Smooth muscle cell (in vitro differentiated cells): ENCODE measurements around the gene COL9A3. TPM values are rescaled to one million over a fixed set of nuclear protein-coding genes. Genes with fewer than 3 reads are reported as not detected.

ENCODE experiments used
- DNase-seq: peaks from one replicate; lab custom pipeline; 2025; ENCODE audit not compliant: unreplicated experiment; lab: John Stamatoyannopoulos, UW
- H2AFZ ChIP-seq: fragments of 200-600 bp; sonication (generic); 2 replicates; pipeline ENCODE4 v1.6.0; 2016; ENCODE audit warnings: antibody characterized with exemption, low read depth, mild to moderate bottlenecking
- H3F3A ChIP-seq: fragments of 200-600 bp; sonication (generic); 2 replicates; pipeline ENCODE4 v1.6.0; 2017; ENCODE audit warnings: antibody characterized with exemption, low read depth
- H3K27ac ChIP-seq: fragments of 200-600 bp; sonication (generic); 2 replicates; pipeline ENCODE4 v1.5.1; 2016; ENCODE audit warnings: low read depth, mild to moderate bottlenecking
- H3K27me3 ChIP-seq: fragments of 200-600 bp; sonication (generic); 2 replicates; pipeline ENCODE4 v1.6.1; 2016; ENCODE audit warnings: low read depth, mild to moderate bottlenecking
- H3K36me3 ChIP-seq: fragments of 200-600 bp; sonication (generic); 2 replicates; pipeline ENCODE4 v1.5.1; 2016; ENCODE audit warnings: low read depth
- H3K4me1 ChIP-seq: fragments of 200-600 bp; sonication (generic); 2 replicates; pipeline ENCODE4 v1.5.1; 2016; ENCODE audit warnings: low read depth
- H3K4me2 ChIP-seq: fragments of 200-600 bp; sonication (generic); 2 replicates; pipeline ENCODE4 v1.6.0; 2016; ENCODE audit warnings: mild to moderate bottlenecking
- H3K4me3 ChIP-seq: fragments of 200-600 bp; sonication (generic); 2 replicates; pipeline ENCODE4 v1.5.1; 2016; ENCODE audit warnings: mild to moderate bottlenecking
- H3K79me2 ChIP-seq: fragments of 200-600 bp; sonication (generic); 2 replicates; pipeline ENCODE4 v1.6.0; 2016; ENCODE audit warnings: low read depth, mild to moderate bottlenecking
- H3K9ac ChIP-seq: fragments of 200-600 bp; sonication (generic); 2 replicates; pipeline ENCODE4 v1.6.0; 2016; ENCODE audit warnings: low read depth
- H3K9me3 ChIP-seq: fragments of 200-600 bp; sonication (generic); replicated peaks from 2 replicates; pipeline ENCODE4 v1.5.1; 2016; ENCODE audit warnings: low read depth
- H4K20me1 ChIP-seq: fragments of 200-600 bp; sonication (generic); 2 replicates; pipeline ENCODE4 v1.6.0; 2016; ENCODE audit warnings: low read depth
- CTCF ChIP-seq: fragments of 200-600 bp; sonication (generic); IDR thresholded peaks from 2 replicates; pipeline ENCODE4 v1.5.1; 2017; ENCODE audit warnings: borderline replicate concordance, mild to moderate bottlenecking, antibody characterized with exemption; ENCODE audit not compliant: insufficient read depth, poor library complexity, severe bottlenecking
- WGBS: methylation state at CpG from one replicate; pipeline ENCODE4 v1.1.7; 2016; ENCODE audit warnings: low lambda C conversion rate; 5-methylcytosine and 5-hydroxymethylcytosine counted together
- polyA plus RNA-seq: library from polyadenylated mRNA; unstranded; fragments of >200 nt; fragmentation: Nextera tagmentation; extraction: Ambion mirVana; gene quantifications from 2 replicates; pipeline ENCODE4 v1.2.1, GENCODE V29; 2016
- total RNA-seq: library from RNA; depleted of rRNA; stranded (reverse); fragments of >200 nt; gene quantifications from 2 replicates; pipeline ENCODE4 v1.2.3, GENCODE V29; 2014

The COL9A3 gene
- total and polyA plus RNA-seq, 2 experiments from 2014 or later: 23.0 to 77.4 TPM

DNA sequence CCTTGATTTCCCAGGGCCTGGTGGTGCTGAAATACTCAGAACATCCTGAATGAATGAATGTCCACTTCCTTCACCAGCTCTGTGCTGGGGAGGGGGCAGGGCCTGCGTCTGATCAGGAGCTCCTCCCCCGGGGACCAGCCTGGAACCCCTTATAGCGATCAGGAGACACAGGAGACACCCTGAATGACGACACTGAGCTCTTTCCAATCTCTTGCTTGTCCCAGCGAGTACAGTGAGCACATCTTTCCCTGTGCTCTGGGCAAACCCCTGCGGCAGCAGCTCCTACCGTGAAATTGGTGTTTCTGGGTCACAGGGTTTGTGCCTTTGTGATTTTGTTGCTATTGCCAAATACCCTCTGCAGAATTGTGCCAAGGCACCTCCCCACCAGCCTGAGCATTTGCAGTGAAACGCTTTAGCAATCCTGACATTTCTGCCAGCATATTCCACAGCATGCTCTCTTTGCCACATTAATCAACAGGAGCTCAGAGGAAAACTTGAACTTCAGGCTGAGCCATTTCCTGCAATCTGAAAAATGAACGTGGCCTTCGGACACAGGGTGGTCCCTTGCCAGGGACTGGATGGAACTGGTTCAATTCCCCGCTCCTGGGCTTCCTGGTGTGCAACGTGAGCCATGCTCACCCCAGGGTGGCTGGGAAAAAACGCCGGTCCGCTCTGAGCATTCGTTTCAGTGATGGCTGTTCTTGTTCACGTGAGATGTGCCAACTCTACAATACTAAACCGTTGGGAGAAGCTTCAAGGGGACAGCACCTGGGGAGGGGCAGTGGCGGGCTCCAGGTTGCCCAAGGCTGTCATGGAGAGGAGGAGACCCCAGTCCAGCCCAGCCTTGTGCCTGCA, 43.6 kb upstream of the COL9A3 start:
- H3K27ac ChIP-seq: no peak overlapping the region
- H3K36me3 ChIP-seq: no peaks in the 10 kb centered on the region
- no peaks in the 10 kb centered on the region for H3F3A ChIP-seq
- H3K4me1 ChIP-seq: peaks cover 7% of the 10 kb centered on the region
- no peak for DNase-seq
- H3K4me2 ChIP-seq: no peak overlapping the region
- no peak overlapping the region for H3K9ac ChIP-seq
- no peaks in the 10 kb centered on the region for H3K27me3 ChIP-seq
- H2AFZ ChIP-seq: no peak overlapping the region
- TF ChIP-seq CTCF: no peak
- no peaks in the 10 kb centered on the region for H3K9me3 ChIP-seq
- H3K4me3 ChIP-seq: no peak overlapping the region
- no peaks in the 10 kb centered on the region for H3K79me2 ChIP-seq
- WGBS: 85% methylated on average over 19 of the region's 19 CpGs
- no peaks in the 10 kb centered on the region for H4K20me1 ChIP-seq

DNA sequence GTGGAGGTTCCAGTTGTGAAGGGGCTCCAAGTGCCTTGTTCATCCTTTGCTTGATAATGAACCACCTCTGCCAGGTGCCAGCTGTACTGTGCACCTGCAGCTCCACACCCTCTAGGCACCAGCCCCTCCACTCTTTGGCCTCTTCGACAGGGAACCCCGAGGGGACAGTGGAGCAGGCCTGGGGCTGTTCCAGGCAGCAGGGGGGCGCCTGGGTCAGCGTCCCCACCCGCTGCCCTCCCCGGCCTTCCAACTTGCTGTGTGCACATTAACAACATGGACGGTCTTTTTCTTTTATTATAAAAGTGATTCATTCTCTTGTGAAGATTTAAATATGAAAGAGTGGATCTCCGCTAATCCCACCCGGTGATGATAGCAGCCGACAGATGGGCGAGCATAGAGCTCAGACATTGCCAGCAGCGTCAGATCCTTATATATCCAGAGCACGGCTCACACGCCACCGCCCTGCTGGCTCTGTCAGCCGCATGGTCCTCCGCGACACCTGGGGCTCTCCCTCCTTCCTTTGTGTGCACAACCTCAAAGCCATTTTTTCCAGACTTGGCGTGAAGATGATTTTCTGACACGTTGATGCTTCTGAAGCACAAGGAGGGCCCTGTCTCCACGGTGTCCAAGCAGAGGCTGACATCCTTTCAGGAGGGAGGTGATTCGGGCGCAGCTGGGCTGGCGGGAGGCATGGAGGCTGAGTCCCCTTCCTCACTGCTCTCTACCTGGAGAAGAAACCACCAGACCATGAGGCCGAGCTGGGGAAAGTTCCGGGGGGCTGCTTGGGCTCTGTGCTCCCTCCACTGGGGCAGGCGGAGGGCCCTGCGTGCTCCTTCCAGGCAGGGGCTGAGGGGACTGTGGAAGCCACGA, 42.8 kb upstream of the COL9A3 start:
- H3K4me1 ChIP-seq: no peaks in the 10 kb centered on the region
- H3K79me2 ChIP-seq: no peaks in the 10 kb centered on the region
- no peak for DNase-seq
- WGBS: 90% methylated on average over 28 of the region's 29 CpGs
- no peaks in the 10 kb centered on the region for H3F3A ChIP-seq
- H3K9ac ChIP-seq: no peak overlapping the region
- no peaks in the 10 kb centered on the region for H3K36me3 ChIP-seq
- no peaks in the 10 kb centered on the region for H3K9me3 ChIP-seq
- H3K4me2 ChIP-seq: no peak overlapping the region
- no peaks in the 10 kb centered on the region for H3K27me3 ChIP-seq
- H3K27ac ChIP-seq: no peak overlapping the region
- TF ChIP-seq CTCF: no peak
- no peak overlapping the region for H3K4me3 ChIP-seq
- H2AFZ ChIP-seq: no peak overlapping the region
- H4K20me1 ChIP-seq: no peaks in the 10 kb centered on the region

- H3K36me3 ChIP-seq: no peaks in the 10 kb centered on the region
- H3K27ac ChIP-seq: no peak overlapping the region
- no peaks in the 10 kb centered on the region for H3K27me3 ChIP-seq
- no peak for TF ChIP-seq CTCF
- no peaks in the 10 kb centered on the region for H3K4me1 ChIP-seq
- 81% methylated on average over 8 of the region's 8 CpGs for WGBS
- H4K20me1 ChIP-seq: no peaks in the 10 kb centered on the region
- H2AFZ ChIP-seq: no peak overlapping the region
- no peak overlapping the region for H3K4me2 ChIP-seq
- H3K79me2 ChIP-seq: no peaks in the 10 kb centered on the region
- no peaks in the 10 kb centered on the region for H3K9me3 ChIP-seq
- DNase-seq: no peak
- no peaks in the 10 kb centered on the region for H3F3A ChIP-seq
- no peak overlapping the region for H3K9ac ChIP-seq
- H3K4me3 ChIP-seq: no peak overlapping the region
These were observed 42.1 kb upstream of the COL9A3 start for GRCh38 chr20:62774762-62775161.
